Tibial nerve (tissue), 4 donors: ENCODE results near the gene NPB.

Experiments
- CTCF ChIP-seq, 5 experiments: fragments of 200-600 bp in 3 of 5; fragments of 450-650 bp in 2 of 5; sonication (generic) in 3 of 5; IDR thresholded peaks; one replicate each; pipeline ENCODE4 v1.5.1; 2016 to 2019; ENCODE audit warnings: antibody characterized with exemption in 5 of 5, mild to moderate bottlenecking in 3 of 5, moderate library complexity in 2 of 5
- EP300 ChIP-seq, 2 donors: sonication (generic); formaldehyde crosslinking; IDR thresholded peaks; one replicate each; pipeline ENCODE4 v1.6.1; 2017; ENCODE audit warnings: antibody characterized with exemption in 2 of 2, mild to moderate bottlenecking in 1 of 2
- POLR2A ChIP-seq, 2 donors: fragments of 450-650 bp; IDR thresholded peaks; one replicate each; pipeline ENCODE4 v1.6.1; 2017; ENCODE audit warnings: antibody characterized with exemption in 2 of 2, mild to moderate bottlenecking in 2 of 2, moderate library complexity in 2 of 2

- TF ChIP-seq CTCF (IDR thresholded peaks at IDR 0.05) (no peak), POLR2A (IDR thresholded peaks at IDR 0.05) (no peak), EP300 (IDR thresholded peaks at IDR 0.05) (no peak)
These were observed 43.7 kb upstream of the NPB start for GRCh38 chr17:81858170-81858966.
